GM12873 (cell line): ENCODE measurements around the gene M1AP.

Experiments used
- CTCF ChIP-seq: IDR thresholded peaks from 2 replicates; pipeline ENCODE4 v1.5.1; 2012; ENCODE audit warnings: low read depth, mild to moderate bottlenecking, moderate library complexity, low read length, control low read depth; ENCODE audit not compliant: insufficient read depth; ENCODE audit errors: missing control alignments

The M1AP gene

GRCh38 chr2:74564222-74564621, 83.9 kb downstream of the M1AP start:
- no peak for TF ChIP-seq CTCF

- TF ChIP-seq CTCF = no peak
These were observed 85.9 kb downstream of the M1AP start for GRCh38 chr2:74562126-74562775.

- TF ChIP-seq CTCF = no peak
These were observed 87.5 kb downstream of the M1AP start for GRCh38 chr2:74560591-74560990.

GRCh38 chr2:74559912-74560311, 88.2 kb downstream of the M1AP start:
- no peak for TF ChIP-seq CTCF

GRCh38 chr2:74558284-74559230, 89.6 kb downstream of the M1AP start:
- TF ChIP-seq CTCF = no peak

GRCh38 chr2:74556831-74557370, 91.2 kb downstream of the M1AP start:
- no peak for TF ChIP-seq CTCF

GRCh38 chr2:74556159-74556558, 92.0 kb downstream of the M1AP start:
- no peak for TF ChIP-seq CTCF
